GM18511 (cell line): Measurements from ENCODE around the gene ULBP3.
A peak's percentile ranks its signal among the peaks of the same experiment; 100 is the strongest.
"Not testable (repeated sequence)": the region's sequence is repeated elsewhere in the genome, so short reads cannot be mapped to it uniquely, and the experiment has no call there.

Source experiments
- ATAC-seq: cut with Tn5 transposase; IDR thresholded peaks from one replicate; pipeline ENCODE4 v1.9.1; 2021; ENCODE audit warnings: mild to moderate bottlenecking, moderate library complexity; ENCODE audit not compliant: unreplicated experiment

The ULBP3 gene

DNA sequence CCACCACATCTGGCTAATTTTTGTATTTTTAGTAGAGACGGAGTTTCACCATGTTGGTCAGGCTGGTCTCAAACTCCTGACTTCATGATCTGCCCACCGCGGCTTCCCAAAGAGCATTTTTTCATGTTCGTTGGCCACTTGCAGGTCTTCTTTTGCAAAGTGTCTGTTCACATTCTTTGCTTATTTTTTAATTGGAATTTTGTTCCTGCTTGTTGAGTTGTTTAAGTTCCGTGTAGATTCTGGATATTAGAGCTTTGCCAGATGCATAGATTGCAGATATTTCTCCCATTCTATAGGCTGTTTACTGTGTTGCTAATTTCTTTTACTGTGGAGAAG, 51.8 kb downstream of the ULBP3 start:
- ATAC-seq = not testable (repeated sequence)

- ATAC-seq = peak; percentile 63
Measured at GRCh38 chr6:150016324-150017185, 52.4 kb downstream of the ULBP3 start.

DNA sequence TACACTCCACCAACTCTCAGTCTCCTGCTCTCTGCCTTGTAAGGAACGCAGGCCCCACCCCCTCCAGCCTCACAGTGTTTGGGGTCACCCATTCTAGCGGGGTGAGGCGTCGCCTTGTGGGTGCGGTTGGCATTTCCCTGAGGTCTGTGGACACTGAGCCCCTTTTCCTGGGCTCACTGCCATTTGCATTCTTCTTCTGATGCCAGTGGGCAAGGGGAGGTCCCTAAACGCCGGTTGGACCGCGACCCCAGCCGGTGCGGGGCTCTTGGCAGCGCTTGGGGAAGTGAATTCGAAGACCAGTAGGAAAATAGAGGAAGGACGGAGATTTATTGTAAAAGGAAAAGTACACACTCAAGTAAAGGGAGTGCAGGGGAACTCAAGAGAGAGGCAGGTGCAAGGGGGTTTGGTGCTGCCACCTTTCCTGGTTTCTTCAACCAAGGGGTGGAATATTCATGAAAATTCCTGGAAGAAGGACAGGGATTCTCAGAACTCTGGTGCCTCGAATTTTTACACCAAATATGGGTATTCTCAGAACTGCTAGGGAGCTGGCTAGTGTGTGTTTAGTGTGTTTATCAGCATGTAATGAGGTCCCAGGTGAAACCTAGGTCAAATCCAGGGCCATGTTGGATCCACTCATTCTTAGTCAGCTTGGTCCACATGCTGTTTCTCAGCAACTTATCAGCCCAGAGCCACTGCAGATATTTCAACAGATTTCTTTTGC, 53.5 kb downstream of the ULBP3 start:
- peak; percentile 53 for ATAC-seq

DNA sequence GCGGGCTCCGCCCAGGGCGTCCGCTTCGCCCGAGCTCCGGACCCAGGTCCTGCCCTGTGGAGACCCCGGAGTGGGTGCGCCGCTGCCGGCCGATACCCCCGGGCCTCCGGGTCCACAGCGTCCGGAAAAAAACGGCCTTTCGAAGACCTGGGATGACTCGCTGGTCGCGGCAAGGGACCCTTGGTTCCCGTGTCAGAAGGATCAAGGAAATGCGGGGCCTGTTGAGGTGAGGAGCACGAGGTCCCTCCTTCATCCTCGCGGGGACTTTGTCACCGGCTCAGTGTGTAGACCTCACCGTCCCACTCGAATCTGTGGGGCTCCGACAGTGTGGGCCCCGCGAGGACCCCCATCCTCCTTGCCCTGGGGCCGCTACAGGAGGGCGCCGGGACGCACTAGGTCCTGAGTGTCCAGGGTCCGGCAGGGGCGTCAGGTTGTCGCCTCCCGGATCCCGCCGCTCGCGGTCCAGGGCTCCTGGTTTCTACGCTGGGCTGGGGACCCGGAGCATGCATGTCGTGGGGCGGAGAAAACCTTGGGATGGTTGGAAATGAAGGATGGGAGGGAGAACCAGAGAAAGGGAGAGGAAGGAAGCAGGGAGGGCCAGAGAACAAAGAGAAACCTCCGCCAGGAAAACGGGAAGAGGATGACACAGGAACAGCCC, 54.2 kb downstream of the ULBP3 start:
- ATAC-seq = peak; percentile 11

GRCh38 chr6:150013785-150014622, 54.9 kb downstream of the ULBP3 start:
- ATAC-seq = not testable (repeated sequence)

GRCh38 chr6:150012846-150013784, 55.8 kb downstream of the ULBP3 start:
- not testable (repeated sequence) for ATAC-seq
